Upper lobe of right lung (tissue), 1 donor: ENCODE measurements around the gene KNOP1. TPM values are rescaled to one million over a fixed set of nuclear protein-coding genes. Genes with fewer than 3 reads are reported as not detected.

Experiments used
- ATAC-seq: fragments of 200-7000 bp; cut with Tn5 transposase; one replicate; pipeline ENCODE4 v1.9.1; 2020; ENCODE audit warnings: mild to moderate bottlenecking, moderate library complexity
- DNase-seq: peaks from one replicate; pipeline ENCODE4 v3.0.0-alpha.2; 2020
- H3K27ac ChIP-seq: fragments of 200-600 bp; one replicate; pipeline ENCODE4 v1.8.0; 2022
- H3K27me3 ChIP-seq: fragments of 200-600 bp; one replicate; pipeline ENCODE4 v1.8.0; 2022; ENCODE audit warnings: mild to moderate bottlenecking
- H3K36me3 ChIP-seq: fragments of 200-600 bp; one replicate; pipeline ENCODE4 v1.8.0; 2022
- H3K4me1 ChIP-seq: fragments of 200-600 bp; one replicate; pipeline ENCODE4 v1.8.0; 2022
- H3K4me3 ChIP-seq: fragments of 200-600 bp; one replicate; pipeline ENCODE4 v1.8.0; 2022; ENCODE audit warnings: mild to moderate bottlenecking
- H3K9me3 ChIP-seq: fragments of 200-600 bp; one replicate; pipeline ENCODE4 v1.8.0; 2022
- CTCF ChIP-seq: fragments of 200-600 bp; IDR thresholded peaks from one replicate; pipeline ENCODE4 v1.8.0; 2022; ENCODE audit warnings: antibody characterized with exemption
- intact Hi-C: fragments of 100-400 bp; cut with DNase I; formaldehyde crosslinking; loops from one replicate; pipeline ENCODE4 v1.11.0; 2022
- total RNA-seq: library from RNA; stranded (reverse); fragmentation: NEBNext Ultra II Directional; extraction: Animal tissue kit (Norgen Biotek cat#: 25700); gene quantifications from one replicate; pipeline ENCODE4 v1.2.1, GENCODE V29; 2021
- donor health status: DM: no; HTN: yes; CAD: no; lungs with severe emphysema.

Gene KNOP1
- total RNA-seq, 1 donor from 2014 or later = 12.2 TPM

GRCh38 chr16:19760356-19761060 lies 42.5 kb upstream of the KNOP1 start:
- intact Hi-C loops = no loop called here
- Histone ChIP-seq H3K9me3 (no peaks in the 10 kb centered on the region), H3K27ac (no peak overlapping the region), H3K36me3 (no peaks in the 10 kb centered on the region), H3K27me3 (no peaks in the 10 kb centered on the region), H3K4me1 (peaks cover 2% of the 10 kb centered on the region), H3K4me3 (no peak overlapping the region)
- DNase-seq = no peak
- TF ChIP-seq CTCF = no peak
- no peak for ATAC-seq

- H3K36me3 ChIP-seq = no peaks in the 10 kb centered on the region
- no peaks in the 10 kb centered on the region for H3K9me3 ChIP-seq
- no peak for TF ChIP-seq CTCF
- H3K27ac ChIP-seq = no peak overlapping the region
- H3K4me3 ChIP-seq = no peak overlapping the region
- ATAC-seq (no peak), DNase-seq (no peak)
- no peaks in the 10 kb centered on the region for H3K27me3 ChIP-seq
- H3K4me1 ChIP-seq = no peaks in the 10 kb centered on the region
- intact Hi-C loops = no loop called here
Observed at GRCh38 chr16:19757762-19758595, 40.0 kb upstream of the KNOP1 start.

- no peaks in the 10 kb centered on the region for H3K36me3 ChIP-seq
- DNase-seq (no peak), ATAC-seq (no peak)
- intact Hi-C loops = no loop called here
- no peaks in the 10 kb centered on the region for H3K4me1 ChIP-seq
- TF ChIP-seq CTCF = no peak
- no peaks in the 10 kb centered on the region for H3K9me3 ChIP-seq
- no peak overlapping the region for H3K4me3 ChIP-seq
- no peaks in the 10 kb centered on the region for H3K27me3 ChIP-seq
- no peak overlapping the region for H3K27ac ChIP-seq
Observed at GRCh38 chr16:19757026-19757425, 39.0 kb upstream of the KNOP1 start.

GRCh38 chr16:19755268-19755667 lies 37.2 kb upstream of the KNOP1 start:
- H3K27ac ChIP-seq = no peak overlapping the region

GRCh38 chr16:19754644-19755036 lies 36.6 kb upstream of the KNOP1 start:
- ATAC-seq = no peak
- H3K4me1 ChIP-seq = no peaks in the 10 kb centered on the region
- H3K27me3 ChIP-seq = no peaks in the 10 kb centered on the region
- H3K27ac ChIP-seq = no peak overlapping the region
- no peaks in the 10 kb centered on the region for H3K9me3 ChIP-seq
- no peak overlapping the region for H3K4me3 ChIP-seq
- intact Hi-C loops = no loop called here
- no peaks in the 10 kb centered on the region for H3K36me3 ChIP-seq
- DNase-seq = no peak
- no peak for TF ChIP-seq CTCF

More at GRCh38 chr16:19755268-19755667, 37.2 kb upstream of the KNOP1 start:
- ATAC-seq (no peak), DNase-seq (no peak)
- no peaks in the 10 kb centered on the region for H3K27me3 ChIP-seq
- TF ChIP-seq CTCF = no peak
- no peaks in the 10 kb centered on the region for H3K9me3 ChIP-seq
- no peaks in the 10 kb centered on the region for H3K4me1 ChIP-seq
- intact Hi-C loops = no loop called here
- no peak overlapping the region for H3K4me3 ChIP-seq
- no peaks in the 10 kb centered on the region for H3K36me3 ChIP-seq
